ENCODE results near the gene MRM2. TPM values are rescaled to one million over a fixed set of nuclear protein-coding genes. Genes with fewer than 3 reads are reported as not detected.
A peak's percentile ranks its signal among the peaks of the same experiment; 100 is the strongest.
"Not testable (repeated sequence)": the region's sequence is repeated elsewhere in the genome, so short reads cannot be mapped to it uniquely, and the experiment has no call there.

The MRM2 gene
- total and polyA plus RNA-seq, 2 experiments from 2014 or later, result 14.8 to 31.3 TPM

GRCh38 chr7:2271273-2272026, 29.4 kb upstream of the MRM2 start:
- no peaks in the 10 kb centered on the region for H4K20me1 ChIP-seq (ENCODE audit: insufficient read depth, poor library complexity, severe bottlenecking)
- no peak overlapping the region for H3K27ac ChIP-seq
- no peaks in the 10 kb centered on the region for H3K9me2 ChIP-seq (replicated peaks; ENCODE audit: insufficient read depth)
- no peaks in the 10 kb centered on the region for H3K9me3 ChIP-seq (ENCODE audit: low read depth)
- DNase-seq (ENCODE audit: low spot score), result no peak
- H2AFZ ChIP-seq, result no peak overlapping the region
- no peaks in the 10 kb centered on the region for H3K36me3 ChIP-seq (replicated peaks; ENCODE audit: insufficient read depth, low read depth)
- H3K4me2 ChIP-seq, result no peak overlapping the region
- no peaks in the 10 kb centered on the region for H3K79me2 ChIP-seq
- no peak overlapping the region for H3K4me3 ChIP-seq
- 81% methylated on average over 27 of the region's 27 CpGs for WGBS (ENCODE audit: low lambda C conversion rate, missing lambda C conversion rate)
- no peaks in the 10 kb centered on the region for H3K27me3 ChIP-seq
- peaks cover 14% of the 10 kb centered on the region for H3K4me1 ChIP-seq (ENCODE audit: insufficient read depth)
- no peak for TF ChIP-seq CTCF (IDR thresholded peaks at IDR 0.05; ENCODE audit: poor library complexity)
- no peak for TF ChIP-seq EZH2phosphoT487 (IDR thresholded peaks at IDR 0.05; ENCODE audit: low read depth, severe bottlenecking, unreplicated experiment)
- no peak for TF ChIP-seq EZH2 (IDR thresholded peaks at IDR 0.05; ENCODE audit: borderline replicate concordance)

DNA sequence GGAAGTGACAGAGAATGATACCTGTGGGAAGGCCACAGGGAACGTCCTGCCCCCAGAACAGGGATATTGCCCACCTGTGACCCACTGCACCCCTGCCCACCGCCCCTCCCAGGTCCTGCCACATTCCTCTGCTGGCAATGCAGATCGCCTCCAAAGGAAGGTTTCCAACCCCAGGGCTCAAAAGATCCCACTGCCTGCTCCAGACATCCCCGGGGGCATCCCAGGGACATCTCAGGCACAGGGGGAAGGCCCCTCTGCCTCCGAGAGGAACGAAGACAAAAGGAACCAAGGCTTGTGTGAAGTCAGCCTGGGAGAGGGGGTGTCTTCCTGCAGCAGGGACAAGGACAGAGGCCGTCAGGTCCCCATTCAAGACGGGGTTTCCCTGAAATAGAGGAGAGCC, 28.5 kb upstream of the MRM2 start:
- H3K79me2 ChIP-seq, result no peaks in the 10 kb centered on the region
- no peak for TF ChIP-seq CTCF (IDR thresholded peaks at IDR 0.05; ENCODE audit: poor library complexity)
- no peak for TF ChIP-seq EZH2 (IDR thresholded peaks at IDR 0.05; ENCODE audit: borderline replicate concordance)
- no peak for TF ChIP-seq EZH2phosphoT487 (IDR thresholded peaks at IDR 0.05; ENCODE audit: low read depth, severe bottlenecking, unreplicated experiment)
- no peak overlapping the region for H3K4me2 ChIP-seq
- H3K27ac ChIP-seq, result peak overlapping the region; percentile 82
- H3K36me3 ChIP-seq (replicated peaks; ENCODE audit: insufficient read depth, low read depth), result no peaks in the 10 kb centered on the region
- no peak overlapping the region for H2AFZ ChIP-seq
- WGBS (ENCODE audit: low lambda C conversion rate, missing lambda C conversion rate), result 85% methylated on average over 8 of the region's 8 CpGs
- H3K9me2 ChIP-seq (replicated peaks; ENCODE audit: insufficient read depth), result no peaks in the 10 kb centered on the region
- H4K20me1 ChIP-seq (ENCODE audit: insufficient read depth, poor library complexity, severe bottlenecking), result no peaks in the 10 kb centered on the region
- H3K4me1 ChIP-seq (ENCODE audit: insufficient read depth), result peaks cover 14% of the 10 kb centered on the region
- H3K9me3 ChIP-seq (ENCODE audit: low read depth), result no peaks in the 10 kb centered on the region
- no peak for DNase-seq (ENCODE audit: low spot score)
- H3K27me3 ChIP-seq, result no peaks in the 10 kb centered on the region
- no peak overlapping the region for H3K4me3 ChIP-seq

GRCh38 chr7:2269991-2270460, 28.0 kb upstream of the MRM2 start:
- TF ChIP-seq EZH2 (IDR thresholded peaks at IDR 0.05; ENCODE audit: borderline replicate concordance) (no peak), EZH2phosphoT487 (IDR thresholded peaks at IDR 0.05; ENCODE audit: low read depth, severe bottlenecking, unreplicated experiment) (no peak), CTCF (IDR thresholded peaks at IDR 0.05; ENCODE audit: poor library complexity) (no peak)
- no peak for DNase-seq (ENCODE audit: low spot score)
- H3K4me2 ChIP-seq, result peak overlapping the region; percentile 56
- no peak overlapping the region for H2AFZ ChIP-seq
- no peaks in the 10 kb centered on the region for H3K9me2 ChIP-seq (replicated peaks; ENCODE audit: insufficient read depth)
- peaks cover 14% of the 10 kb centered on the region for H3K4me1 ChIP-seq (ENCODE audit: insufficient read depth)
- no peaks in the 10 kb centered on the region for H3K79me2 ChIP-seq
- WGBS (ENCODE audit: low lambda C conversion rate, missing lambda C conversion rate), result 76% methylated on average over 10 of the region's 10 CpGs
- no peaks in the 10 kb centered on the region for H4K20me1 ChIP-seq (ENCODE audit: insufficient read depth, poor library complexity, severe bottlenecking)
- H3K27ac ChIP-seq, result peak overlapping the region; percentile 82
- no peak overlapping the region for H3K4me3 ChIP-seq
- H3K9me3 ChIP-seq (ENCODE audit: low read depth), result no peaks in the 10 kb centered on the region
- H3K36me3 ChIP-seq (replicated peaks; ENCODE audit: insufficient read depth, low read depth), result no peaks in the 10 kb centered on the region
- no peaks in the 10 kb centered on the region for H3K27me3 ChIP-seq

DNA sequence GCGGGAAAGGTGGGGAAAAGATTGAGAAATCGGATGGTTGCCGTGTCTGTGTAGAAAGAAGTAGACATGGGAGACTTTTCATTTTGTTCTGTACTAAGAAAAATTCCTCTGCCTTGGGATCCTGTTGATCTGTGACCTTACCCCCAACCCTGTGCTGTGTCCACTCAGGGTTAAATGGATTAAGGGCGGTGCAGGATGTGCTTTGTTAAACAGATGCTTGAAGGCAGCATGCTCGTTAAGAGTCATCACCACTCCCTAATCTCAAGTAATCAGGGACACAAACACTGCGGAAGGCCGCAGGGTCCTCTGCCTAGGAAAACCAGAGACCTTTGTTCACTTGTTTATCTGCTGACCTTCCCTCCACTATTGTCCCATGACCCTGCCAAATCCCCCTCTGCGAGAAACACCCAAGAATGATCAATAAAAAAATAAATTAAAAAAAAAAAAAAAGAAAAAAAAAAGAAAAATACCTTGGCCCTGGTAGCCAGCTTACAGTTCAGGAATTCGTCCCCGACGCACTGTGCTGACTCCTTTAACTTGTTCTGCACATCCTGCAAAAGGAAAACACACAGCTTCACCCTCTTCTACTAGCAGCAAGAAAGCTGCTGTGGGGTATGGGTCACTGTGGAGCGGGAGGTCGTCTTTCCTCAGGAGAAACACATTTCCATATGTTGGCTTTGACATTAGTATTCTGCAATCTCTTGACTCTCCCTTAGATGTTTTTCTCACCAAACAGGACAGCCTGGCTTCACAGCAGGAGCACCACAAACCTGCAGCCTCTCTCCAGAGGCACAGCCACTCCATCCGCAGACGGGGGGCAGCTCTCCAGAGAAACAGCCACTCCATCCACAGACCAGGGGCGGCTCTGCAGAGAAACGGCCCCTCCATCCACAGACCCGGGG, 27.3 kb upstream of the MRM2 start:
- 39% methylated on average over 14 of the region's 18 CpGs for WGBS (ENCODE audit: low lambda C conversion rate, missing lambda C conversion rate)
- peak overlapping the region; percentile 56 for H3K4me2 ChIP-seq

More for the DNA sequence above, 27.3 kb upstream of the MRM2 start:
- Histone ChIP-seq H3K27ac (peak overlapping the region; percentile 82), H3K4me1 (ENCODE audit: insufficient read depth) (peaks cover 14% of the 10 kb centered on the region)
- not testable (repeated sequence) for H4K20me1 ChIP-seq (ENCODE audit: insufficient read depth, poor library complexity, severe bottlenecking); DNase-seq (ENCODE audit: low spot score); H3K27me3 ChIP-seq; H3K9me2 ChIP-seq (replicated peaks; ENCODE audit: insufficient read depth); H3K36me3 ChIP-seq (replicated peaks; ENCODE audit: insufficient read depth, low read depth); H3K79me2 ChIP-seq; H3K9me3 ChIP-seq (ENCODE audit: low read depth); H2AFZ ChIP-seq; H3K4me3 ChIP-seq

All from hepatocyte (in vitro differentiated cells).